ENCODE measurements around the gene CDHR3. TPM values are rescaled to one million over a fixed set of nuclear protein-coding genes. Genes with fewer than 3 reads are reported as not detected.

The CDHR3 gene
- total RNA-seq, 1 donor from 2014 or later = 3.1 TPM

- TF ChIP-seq EZH2 (IDR thresholded peaks at IDR 0.05; ENCODE audit: insufficient read depth, low read length) (no peak), CTCF (IDR thresholded peaks at IDR 0.05; ENCODE audit: insufficient read depth, low read depth, low read length) (no peak)
- H2AFZ ChIP-seq (ENCODE audit: low read depth, low read length) = no peak overlapping the region
- no peaks in the 10 kb centered on the region for H3K79me2 ChIP-seq (ENCODE audit: insufficient read depth, low read length)
- FAIRE-seq = no peak
- Mint-ChIP-seq H3K4me3 (ENCODE audit: unreplicated experiment) (no peak overlapping the region), H3K27ac (ENCODE audit: unreplicated experiment) (no peak overlapping the region), H3K4me1 (ENCODE audit: low read depth, unreplicated experiment) (peaks cover 14% of the 10 kb centered on the region), H3K9me3 (ENCODE audit: unreplicated experiment) (no peaks in the 10 kb centered on the region), H3K27me3 (ENCODE audit: low read depth, unreplicated experiment) (peaks cover 5% of the 10 kb centered on the region), H3K36me3 (ENCODE audit: low read depth, unreplicated experiment) (no peaks in the 10 kb centered on the region)
- no peak overlapping the region for H3K27ac ChIP-seq (ENCODE audit: low read depth, low read length)
- H3K9me3 ChIP-seq (ENCODE audit: insufficient read depth, low read depth, low read length) = no peaks in the 10 kb centered on the region
- no peak overlapping the region for H3K9ac ChIP-seq (ENCODE audit: low read length)
- no peaks in the 10 kb centered on the region for H3K27me3 ChIP-seq (ENCODE audit: insufficient read depth, low read length)
- no peak for DNase-seq (ENCODE audit: low read depth)
- no peak overlapping the region for H3K4me2 ChIP-seq (ENCODE audit: low read length)
- no peaks in the 10 kb centered on the region for H3K36me3 ChIP-seq (ENCODE audit: insufficient read depth, low read length)
- H3K4me3 ChIP-seq (ENCODE audit: insufficient read depth, low read depth, low read length) = no peak overlapping the region
- no peaks in the 10 kb centered on the region for H4K20me1 ChIP-seq (ENCODE audit: insufficient read depth, low read length)
- H3K4me1 ChIP-seq (ENCODE audit: insufficient read depth, low read length) = peaks cover 23% of the 10 kb centered on the region
These were observed 106.6 kb downstream of the CDHR3 start for GRCh38 chr7:106069471-106070200.

- no peaks in the 10 kb centered on the region for H3K36me3 Mint-ChIP-seq (ENCODE audit: low read depth, unreplicated experiment)
- FAIRE-seq = no peak
These were observed 107.1 kb downstream of the CDHR3 start for GRCh38 chr7:106070201-106070551.

More at GRCh38 chr7:106070201-106070551, 107.1 kb downstream of the CDHR3 start:
- TF ChIP-seq CTCF (IDR thresholded peaks at IDR 0.05; ENCODE audit: insufficient read depth, low read depth, low read length) (no peak), EZH2 (IDR thresholded peaks at IDR 0.05; ENCODE audit: insufficient read depth, low read length) (no peak)
- H3K4me1 ChIP-seq (ENCODE audit: insufficient read depth, low read length) = peaks cover 19% of the 10 kb centered on the region
- no peak overlapping the region for H3K9ac ChIP-seq (ENCODE audit: low read length)
- no peaks in the 10 kb centered on the region for H3K9me3 ChIP-seq (ENCODE audit: insufficient read depth, low read depth, low read length)
- H3K27ac ChIP-seq (ENCODE audit: low read depth, low read length) = no peak overlapping the region
- no peak overlapping the region for H3K4me2 ChIP-seq (ENCODE audit: low read length)
- Mint-ChIP-seq H3K4me1 (ENCODE audit: low read depth, unreplicated experiment) (peaks cover 9% of the 10 kb centered on the region), H3K27me3 (ENCODE audit: low read depth, unreplicated experiment) (peaks cover 5% of the 10 kb centered on the region), H3K27ac (ENCODE audit: unreplicated experiment) (no peak overlapping the region), H3K9me3 (ENCODE audit: unreplicated experiment) (no peaks in the 10 kb centered on the region), H3K4me3 (ENCODE audit: unreplicated experiment) (no peak overlapping the region)
- no peaks in the 10 kb centered on the region for H4K20me1 ChIP-seq (ENCODE audit: insufficient read depth, low read length)
- no peaks in the 10 kb centered on the region for H3K36me3 ChIP-seq (ENCODE audit: insufficient read depth, low read length)
- H3K27me3 ChIP-seq (ENCODE audit: insufficient read depth, low read length) = no peaks in the 10 kb centered on the region
- no peak for DNase-seq (ENCODE audit: low read depth)
- H2AFZ ChIP-seq (ENCODE audit: low read depth, low read length) = no peak overlapping the region
- no peaks in the 10 kb centered on the region for H3K79me2 ChIP-seq (ENCODE audit: insufficient read depth, low read length)
- no peak overlapping the region for H3K4me3 ChIP-seq (ENCODE audit: insufficient read depth, low read depth, low read length)
